ENCODE measurements around the gene EIF3B.
A peak's percentile ranks its signal among the peaks of the same experiment; 100 is the strongest.
"Not testable (repeated sequence)": the region's sequence is repeated elsewhere in the genome, so short reads cannot be mapped to it uniquely, and the experiment has no call there.

The EIF3B gene

GRCh38 chr7:2350055-2350454 is 4.6 kb upstream of the EIF3B start:
- no peak for DNase-seq

GRCh38 chr7:2350861-2351260 is 3.8 kb upstream of the EIF3B start:
- no peak for DNase-seq

GRCh38 chr7:2353113-2353935 is 1.3 kb upstream of the EIF3B start:
- DNase-seq = no peak

- DNase-seq = peak in 1 of 2 donors; percentile 89
Observed at GRCh38 chr7:2353936-2354185, 766 bp upstream of the EIF3B start.

- DNase-seq = no peak
Observed at GRCh38 chr7:2354939-2355704, 495 bp downstream of the EIF3B start.

- no peak for DNase-seq
Observed at GRCh38 chr7:2355705-2356008, 1.0 kb downstream of the EIF3B start.

- no peak for DNase-seq
Observed at GRCh38 chr7:2357165-2357564, 2.5 kb downstream of the EIF3B start.

GRCh38 chr7:2357571-2357970 is 2.9 kb downstream of the EIF3B start:
- no peak for DNase-seq

- no peak for DNase-seq
Observed at GRCh38 chr7:2358968-2359527, 4.4 kb downstream of the EIF3B start.

GRCh38 chr7:2359610-2360009 is 5.0 kb downstream of the EIF3B start:
- no peak for DNase-seq

GRCh38 chr7:2360796-2361195 is 6.2 kb downstream of the EIF3B start:
- no peak for DNase-seq

GRCh38 chr7:2362385-2363088 is 7.9 kb downstream of the EIF3B start:
- no peak for DNase-seq

- no peak for DNase-seq
Observed at GRCh38 chr7:2369139-2369538, 14.5 kb downstream of the EIF3B start.

- no peak for DNase-seq
Observed at GRCh38 chr7:2371329-2371728, 16.7 kb downstream of the EIF3B start.

- DNase-seq = no peak
Observed at GRCh38 chr7:2372724-2373123, 18.1 kb downstream of the EIF3B start.

- no peak for DNase-seq
Observed at GRCh38 chr7:2373124-2373556, 18.5 kb downstream of the EIF3B start.

GRCh38 chr7:2373646-2374045 is 19.0 kb downstream of the EIF3B start:
- no peak for DNase-seq

- DNase-seq = no peak
Observed at GRCh38 chr7:2374401-2374800, 19.8 kb downstream of the EIF3B start.

- no peak for DNase-seq
Observed at GRCh38 chr7:2374830-2375728, 20.5 kb downstream of the EIF3B start.

- no peak for DNase-seq
Observed at GRCh38 chr7:2376351-2377154, 21.9 kb downstream of the EIF3B start.

GRCh38 chr7:2377492-2377891 is 22.9 kb downstream of the EIF3B start:
- not testable (repeated sequence) for DNase-seq

- not testable (repeated sequence) for DNase-seq
Observed at GRCh38 chr7:2378125-2378524, 23.5 kb downstream of the EIF3B start.

Data from hippocampal formation (tissue), 2 donors.